AG08395 (cell line): ENCODE results near the gene MAB21L1.
A peak's percentile ranks its signal among the peaks of the same experiment; 100 is the strongest.

Experiments
- DNase-seq: peaks from one replicate; pipeline ENCODE4 v3.0.0; 2012; ENCODE audit warnings: mixed read lengths, low spot score

MAB21L1 gene

DNA sequence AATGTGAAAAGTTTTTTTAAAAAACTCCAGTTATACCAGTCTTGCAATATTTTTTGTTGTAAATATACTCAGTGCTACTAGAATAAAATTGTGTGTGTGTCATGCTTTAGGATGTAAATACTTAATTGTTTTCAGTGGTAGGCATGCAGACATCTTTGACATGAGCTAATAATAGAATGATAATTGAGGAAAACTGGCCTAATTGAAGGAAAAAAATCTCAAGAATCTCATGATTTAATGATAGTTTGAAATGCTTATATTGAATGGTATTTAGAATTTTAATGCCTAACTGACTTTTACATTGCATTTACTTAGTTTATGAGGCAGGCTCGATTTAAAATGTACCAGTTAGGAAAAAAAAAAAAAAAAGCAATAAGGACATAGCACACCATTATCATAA lies 3.2 kb upstream of the MAB21L1 start:
- no peak for DNase-seq

DNA sequence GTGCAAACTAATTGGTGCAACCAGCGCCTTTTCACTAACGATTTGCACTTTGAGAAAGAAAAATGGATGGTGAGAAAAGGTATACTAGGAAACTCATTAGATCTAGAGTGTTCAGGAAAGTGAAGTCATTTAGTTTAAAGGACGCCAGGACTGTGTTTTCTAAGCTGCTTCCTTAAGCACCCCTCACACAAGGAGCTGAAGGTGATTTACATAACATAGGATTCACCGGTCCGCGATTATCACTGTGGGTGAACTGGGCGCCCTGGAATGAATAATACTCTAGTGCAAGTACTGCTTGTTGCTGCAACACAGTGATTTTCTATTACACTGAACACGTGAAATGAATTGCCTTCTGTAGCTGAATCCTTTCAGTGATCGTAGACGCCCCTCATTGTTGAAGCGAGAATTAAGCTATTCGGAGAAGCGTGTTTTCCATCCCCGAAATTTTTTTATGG lies 2.6 kb upstream of the MAB21L1 start:
- no peak for DNase-seq

DNA sequence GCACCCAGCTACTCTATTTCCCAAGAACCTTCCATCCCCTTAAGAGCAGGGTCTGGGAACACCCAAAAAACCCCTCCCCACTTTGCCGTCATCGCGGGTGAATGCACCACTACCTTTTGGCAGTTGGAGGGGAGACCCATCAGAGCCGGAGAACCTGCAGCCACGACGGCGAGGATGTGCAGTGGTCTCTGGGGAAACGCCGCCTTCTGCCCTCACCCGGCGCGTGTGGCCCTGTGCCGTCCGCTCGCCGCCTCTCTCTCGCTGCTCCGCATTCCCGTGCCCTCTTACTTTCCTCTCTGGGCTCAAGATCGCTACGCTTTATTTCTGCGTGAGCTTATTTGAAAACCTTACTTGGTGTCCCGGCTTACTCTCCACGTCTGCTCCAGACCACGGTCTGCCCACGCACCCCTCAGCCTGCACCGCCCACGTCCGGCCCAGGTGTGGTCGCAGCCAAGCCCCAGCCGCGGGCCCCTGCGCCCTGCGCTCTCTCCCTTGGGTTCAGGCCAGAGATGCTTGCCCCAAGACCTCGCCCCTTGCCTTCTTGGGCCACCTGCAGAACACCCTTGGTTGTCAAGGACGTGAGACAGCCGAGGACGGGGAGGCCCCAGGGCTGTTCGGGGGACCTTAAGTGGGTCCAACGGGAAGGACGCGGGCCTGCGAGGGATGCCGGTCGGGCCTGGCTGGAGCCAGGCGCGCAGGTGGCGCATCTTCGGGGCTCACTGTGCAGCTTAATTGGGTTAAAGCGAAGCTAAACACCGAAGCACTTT lies 2.0 kb upstream of the MAB21L1 start:
- no peak for DNase-seq

DNA sequence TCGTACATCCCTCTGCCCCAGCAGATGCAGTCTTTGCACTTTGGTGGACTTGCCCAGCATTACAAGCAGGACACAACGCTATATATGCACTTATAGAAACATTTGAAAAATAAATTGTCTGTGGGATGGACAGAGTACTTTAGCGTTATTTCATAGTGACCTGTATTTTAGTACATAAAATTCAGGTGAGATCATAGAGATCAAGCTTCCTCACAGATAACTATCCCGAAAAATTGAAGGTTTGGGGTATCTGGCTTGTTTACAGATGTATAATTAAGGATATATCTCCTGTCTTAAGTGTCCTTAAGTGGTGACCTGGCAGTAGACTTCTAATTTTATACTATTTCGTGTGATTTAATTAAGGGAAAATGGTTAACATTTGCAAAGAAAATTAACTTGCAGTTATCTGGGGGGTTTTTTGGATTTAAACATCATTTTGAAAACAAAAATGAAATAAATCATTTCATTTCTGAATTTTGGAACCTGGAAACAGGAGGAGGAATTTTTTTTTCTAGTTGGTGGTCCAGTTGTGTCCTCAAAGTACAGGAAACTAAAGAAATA lies 977 bp upstream of the MAB21L1 start:
- DNase-seq, result no peak

DNA sequence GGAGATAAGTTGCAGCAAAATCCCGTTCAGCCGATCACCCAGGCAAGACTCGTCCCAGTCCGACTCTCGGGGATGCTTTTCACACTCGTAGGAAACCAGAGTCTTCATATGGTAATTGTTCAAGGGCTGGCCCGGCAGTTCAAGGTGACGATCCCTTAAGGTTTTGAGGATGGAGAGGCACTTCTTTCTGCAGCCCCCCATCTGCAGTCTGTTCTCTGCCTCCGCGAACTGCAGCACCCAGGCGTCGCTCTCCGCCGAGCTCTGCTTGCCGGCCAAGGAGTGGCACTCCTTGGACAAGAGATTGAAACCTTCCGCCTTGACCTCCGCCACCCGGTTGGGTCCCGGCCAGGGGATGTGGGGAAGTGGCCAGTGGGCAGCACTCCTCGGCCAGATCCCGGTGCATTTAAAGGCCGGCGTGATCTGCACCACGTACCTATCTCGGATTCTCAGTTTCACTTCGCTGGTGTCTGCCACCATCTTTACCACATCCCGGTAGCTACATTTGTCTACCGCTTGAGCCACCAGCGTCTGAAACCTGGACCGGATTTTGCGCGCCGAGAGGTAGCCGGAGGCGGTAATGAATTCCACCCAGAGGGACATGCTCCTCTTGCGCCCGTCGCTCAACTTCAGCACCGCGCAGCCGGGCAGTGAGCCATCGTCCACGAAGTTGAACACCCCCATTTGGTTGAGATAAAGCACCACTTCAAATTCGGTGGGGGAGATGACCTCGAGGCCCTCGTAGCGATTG lies 1.1 kb downstream of the MAB21L1 start:
- DNase-seq, result peak; percentile 55

DNA sequence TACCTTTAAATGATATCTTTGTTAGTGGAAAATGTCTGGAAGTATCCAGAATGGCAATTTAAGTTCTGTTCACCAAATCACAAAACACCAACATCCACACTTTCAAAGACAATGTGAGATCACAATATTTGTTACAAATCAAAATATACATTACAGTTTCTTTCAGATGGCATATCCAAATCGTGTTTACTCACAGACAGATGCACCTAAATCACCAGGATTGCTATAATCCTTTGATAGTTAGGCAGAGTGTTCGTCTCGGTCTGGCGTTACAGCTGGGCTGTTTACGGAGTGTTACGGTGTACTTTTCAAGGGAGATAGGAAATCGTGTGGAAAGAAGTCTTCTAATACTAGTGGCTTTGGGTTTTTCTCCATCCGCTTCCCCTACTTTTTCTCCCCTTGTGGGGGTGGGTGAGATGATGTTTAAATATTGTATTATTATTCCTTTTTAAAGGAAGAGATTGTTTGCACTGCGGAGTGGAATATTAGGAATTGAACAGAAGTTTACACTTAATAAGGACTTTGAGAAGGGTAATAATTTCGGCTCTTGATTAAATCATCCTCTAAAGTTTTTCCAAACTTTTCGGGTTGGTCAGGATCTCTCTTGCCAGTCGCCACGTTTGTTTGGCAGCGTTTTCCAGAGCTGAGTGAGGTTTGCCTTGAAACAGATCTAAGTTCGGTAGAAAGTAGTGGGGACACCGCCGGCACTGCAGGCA lies 1.8 kb downstream of the MAB21L1 start:
- DNase-seq, result peak; percentile 6

DNA sequence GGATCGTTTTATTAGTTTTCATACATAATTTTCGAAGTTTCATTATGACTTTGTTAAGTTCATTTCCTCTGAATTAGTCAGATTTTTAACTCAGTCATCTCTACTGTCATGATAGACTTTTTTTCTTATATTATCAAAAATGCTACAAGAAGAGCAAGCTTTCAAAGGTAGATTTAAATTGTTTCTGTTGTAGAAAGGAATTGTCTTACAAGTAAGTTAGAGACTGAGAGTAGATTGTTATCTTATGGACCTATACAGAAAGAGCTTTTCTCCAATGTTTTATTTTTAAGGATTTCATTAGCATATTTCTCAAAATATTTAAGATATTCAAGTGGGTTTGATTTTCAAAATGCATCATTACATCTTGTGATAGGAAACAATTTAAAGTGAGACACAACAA lies 2.7 kb downstream of the MAB21L1 start:
- DNase-seq, result no peak

DNA sequence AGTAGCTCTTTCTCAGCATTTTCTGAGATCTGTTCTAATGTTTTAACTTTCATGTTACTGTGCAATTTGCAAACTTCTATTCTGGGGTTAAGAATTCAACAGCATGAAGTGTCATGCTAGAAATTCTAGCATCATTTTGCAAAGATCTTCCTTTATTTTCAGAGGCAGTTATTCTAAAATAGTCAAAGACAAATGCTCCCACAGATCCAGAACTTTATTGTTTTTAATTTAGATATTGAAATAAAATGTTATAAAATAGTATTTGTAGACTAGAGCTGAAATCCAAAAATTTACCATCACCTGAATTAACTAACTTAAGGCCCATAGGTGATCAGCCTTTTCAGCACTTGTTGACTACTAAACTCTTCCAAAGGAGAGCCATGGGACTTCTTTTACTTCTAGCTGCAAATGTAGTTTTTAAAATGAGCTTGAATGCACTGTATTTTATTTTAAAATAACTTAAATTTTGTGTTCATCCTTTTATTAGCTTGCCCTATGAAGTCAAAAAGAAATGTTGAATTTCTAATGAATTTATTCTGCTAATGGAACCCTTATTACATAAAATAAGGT lies 3.2 kb downstream of the MAB21L1 start:
- DNase-seq, result no peak

DNA sequence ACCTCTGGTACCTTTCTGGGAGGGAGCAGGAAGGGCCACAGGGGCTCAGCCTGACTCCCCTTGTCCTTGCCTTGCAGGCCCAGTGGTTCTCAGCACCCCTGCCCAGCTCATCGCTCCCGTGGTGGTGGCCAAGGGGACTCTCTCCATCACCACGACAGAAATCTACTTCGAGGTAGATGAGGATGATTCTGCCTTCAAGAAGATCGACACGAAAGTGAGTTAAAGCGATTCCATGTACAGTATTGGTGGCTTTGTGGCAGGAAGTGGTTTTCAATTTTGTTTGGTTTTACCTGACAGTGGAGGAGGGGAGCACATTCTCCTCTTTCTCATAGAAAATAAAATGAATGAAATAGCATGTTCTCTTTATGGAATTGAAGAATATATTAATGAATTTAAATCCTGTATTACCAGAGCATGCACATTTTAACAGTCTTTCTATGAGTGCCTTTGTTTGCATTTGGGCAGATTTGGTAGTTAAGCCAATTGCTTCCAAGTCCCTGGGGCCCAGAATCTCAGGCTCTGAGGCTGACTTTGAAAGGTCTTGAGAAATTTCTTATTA lies 4.1 kb downstream of the MAB21L1 start:
- DNase-seq, result no peak

DNA sequence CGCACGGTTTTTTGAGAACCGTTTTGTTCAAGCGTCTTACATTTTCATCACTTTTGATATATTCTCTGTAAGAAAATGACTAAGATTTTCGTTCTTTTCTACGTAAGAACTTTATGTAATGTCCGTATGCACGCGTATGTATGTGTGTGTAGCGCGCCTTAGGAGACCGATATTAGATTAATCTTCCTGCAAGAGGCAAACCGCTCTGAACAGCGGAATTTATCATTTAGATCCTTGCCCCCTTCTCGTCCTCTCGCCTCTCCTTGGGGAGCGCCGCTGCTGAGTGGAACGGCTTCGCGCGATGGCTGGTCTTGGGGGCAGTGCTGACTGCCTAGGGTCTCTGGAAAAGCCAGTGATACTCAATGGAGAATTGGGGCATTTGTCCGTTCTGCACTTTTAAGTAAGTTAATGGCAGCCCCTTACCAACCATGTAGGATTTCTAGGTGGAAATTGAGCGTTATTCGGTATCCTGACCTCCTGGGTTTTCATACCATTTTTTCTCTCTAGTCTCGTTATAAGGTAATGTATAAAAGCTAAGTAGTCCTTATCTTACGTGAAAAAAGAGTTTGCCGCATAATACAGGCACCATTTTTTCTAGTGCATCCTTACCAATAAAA lies 4.7 kb downstream of the MAB21L1 start:
- no peak for DNase-seq

DNA sequence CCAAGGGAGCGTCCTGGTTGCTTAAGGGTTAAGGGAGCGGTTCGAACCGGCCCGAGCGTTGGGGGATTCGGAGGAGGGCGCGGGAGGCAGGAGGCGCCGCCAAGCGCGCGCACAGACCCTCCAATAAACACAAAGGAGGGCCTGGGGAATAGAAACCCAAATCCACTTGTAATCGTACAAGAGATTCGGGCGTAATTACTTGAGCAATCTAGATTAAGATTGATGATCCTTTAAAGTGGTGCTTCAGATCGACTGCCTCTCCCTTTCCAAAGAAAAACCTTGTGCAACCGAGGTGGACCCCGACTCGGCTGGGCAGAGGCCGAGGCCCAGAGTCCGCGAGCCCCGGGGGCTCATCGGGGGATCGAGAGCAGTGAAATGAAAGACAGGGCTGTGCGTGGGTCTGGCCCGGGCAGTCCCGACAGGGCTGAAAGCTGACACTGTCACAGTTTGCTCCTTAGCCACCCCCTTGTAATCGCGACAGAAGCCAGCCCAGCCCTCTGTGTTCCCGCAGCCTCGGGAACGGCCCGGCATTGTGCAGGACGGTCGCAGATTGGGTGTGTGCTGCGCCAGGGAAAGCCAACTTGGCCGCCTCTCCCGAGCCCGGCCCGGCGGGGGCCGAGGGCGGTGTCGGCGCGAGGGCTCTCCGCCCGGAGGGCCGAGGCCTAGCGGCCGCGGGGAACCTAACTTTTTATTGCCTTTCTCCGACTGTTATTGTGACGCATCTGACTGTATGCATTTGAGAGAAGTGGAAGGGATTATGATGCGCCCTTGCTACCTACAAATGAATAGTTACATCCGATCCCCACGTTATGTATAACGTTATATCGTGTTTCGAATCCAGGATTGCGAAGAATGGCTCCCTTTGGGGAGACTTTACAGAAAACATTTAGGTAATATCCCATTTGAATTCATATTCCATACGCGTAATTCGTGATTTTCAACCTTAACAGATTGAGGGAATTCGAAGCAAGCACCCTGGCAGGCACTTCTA lies 5.5 kb downstream of the MAB21L1 start:
- no peak for DNase-seq

DNA sequence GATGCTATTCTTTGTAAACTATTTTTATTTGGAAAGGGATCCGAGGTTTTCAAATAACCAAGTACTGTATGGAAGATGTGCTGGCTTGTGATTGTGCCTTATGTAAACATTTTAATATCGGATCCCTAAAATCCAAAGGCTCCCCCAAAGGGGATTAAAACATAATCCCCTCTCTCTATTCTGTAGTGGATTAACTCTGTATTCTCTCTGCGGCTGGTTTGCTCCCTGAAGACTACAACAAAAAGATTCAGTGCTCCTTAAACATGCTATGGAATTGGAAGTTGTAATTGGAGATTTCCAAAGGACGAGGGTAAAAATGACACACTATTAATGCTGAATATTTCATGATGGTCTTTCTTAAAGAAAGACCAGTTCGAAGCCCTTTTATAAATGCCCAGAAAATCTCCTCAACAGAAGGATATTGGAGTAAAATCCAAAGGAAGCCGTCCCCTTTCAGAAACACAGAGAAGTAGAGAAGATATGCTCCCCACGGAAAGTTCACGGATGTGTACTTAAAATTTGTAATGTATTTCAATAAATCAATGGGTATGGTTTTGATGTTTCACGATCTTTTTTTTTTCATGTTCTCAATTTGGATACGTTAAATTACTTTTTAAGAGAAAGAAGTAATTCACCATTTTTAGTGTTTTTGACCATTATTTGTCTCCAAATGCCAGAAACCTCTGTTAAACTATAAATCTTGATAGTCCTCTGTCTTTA lies 6.5 kb downstream of the MAB21L1 start:
- no peak for DNase-seq

DNA sequence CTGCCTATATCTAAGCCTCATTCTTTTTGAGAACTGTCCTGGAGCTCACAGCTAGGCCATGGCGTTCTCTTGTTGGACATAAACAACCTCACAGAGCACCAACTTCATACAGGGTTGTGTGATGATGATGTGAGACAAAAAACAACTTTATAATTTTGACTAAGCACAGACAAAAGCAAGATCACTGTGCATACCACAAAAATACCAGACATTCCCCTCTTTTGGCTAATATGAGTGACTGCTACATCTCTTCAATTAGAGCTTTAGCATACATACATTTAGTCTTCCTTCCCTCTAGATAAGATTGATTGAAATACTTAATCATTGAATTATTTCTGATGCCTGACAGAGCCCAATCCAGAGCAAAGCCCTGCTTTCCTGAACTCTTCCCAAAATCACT lies 8.3 kb downstream of the MAB21L1 start:
- DNase-seq, result peak; percentile 12

DNA sequence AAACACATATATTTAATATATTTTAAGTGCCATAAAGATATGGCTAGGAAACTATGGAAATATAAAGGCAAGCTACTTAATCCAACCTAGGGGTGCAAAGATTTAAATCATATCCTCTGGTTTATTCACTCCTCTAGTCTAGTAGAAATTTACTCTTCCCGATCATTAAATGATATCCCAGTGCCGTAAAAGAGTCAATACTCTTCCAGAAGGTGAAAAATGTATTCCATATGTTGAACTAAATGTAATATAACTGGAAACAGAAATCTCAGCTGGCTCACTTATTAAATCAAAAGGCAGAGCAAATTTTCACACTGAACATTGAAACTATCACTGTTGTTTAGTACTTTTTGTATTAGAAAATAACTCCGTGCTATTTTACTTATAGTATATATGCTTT lies 11.1 kb downstream of the MAB21L1 start:
- DNase-seq, result no peak

DNA sequence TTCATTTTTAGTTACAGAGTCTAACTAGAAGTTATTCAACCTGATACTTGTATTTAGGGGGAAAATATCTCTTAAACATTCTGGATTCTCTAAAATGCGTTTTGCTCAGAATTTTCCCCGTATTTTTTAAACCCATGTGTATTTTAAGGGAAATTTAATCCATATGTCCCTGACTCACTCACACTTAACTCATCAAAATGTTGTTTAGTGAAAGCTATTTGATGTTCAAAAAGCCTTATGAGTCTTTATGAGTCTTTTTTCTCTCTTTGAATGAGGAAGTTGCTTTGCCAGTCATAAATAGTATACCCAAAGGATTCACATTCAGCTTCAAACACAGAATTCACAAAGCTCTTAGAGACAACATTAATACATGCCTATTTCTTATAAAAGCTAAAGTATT lies 16.4 kb downstream of the MAB21L1 start:
- DNase-seq, result no peak

DNA sequence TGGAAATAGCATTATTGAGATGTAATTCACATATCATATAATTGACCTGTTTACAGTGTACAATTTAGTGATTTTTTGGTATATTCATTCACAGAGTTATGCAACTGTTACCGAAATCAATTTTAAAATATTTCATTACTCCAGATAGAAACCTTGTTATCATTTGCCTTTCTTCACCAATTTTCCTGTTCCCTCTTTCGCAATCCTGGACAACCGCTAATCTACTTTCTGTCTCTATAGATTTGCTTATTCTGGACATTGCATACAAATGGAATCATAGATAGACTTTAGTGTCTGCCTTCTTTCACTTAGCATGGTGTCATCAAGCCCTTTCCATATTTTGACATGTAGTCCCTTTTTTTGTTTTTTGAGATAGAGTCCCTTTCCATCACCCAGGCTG lies 19.2 kb downstream of the MAB21L1 start:
- DNase-seq, result no peak

DNA sequence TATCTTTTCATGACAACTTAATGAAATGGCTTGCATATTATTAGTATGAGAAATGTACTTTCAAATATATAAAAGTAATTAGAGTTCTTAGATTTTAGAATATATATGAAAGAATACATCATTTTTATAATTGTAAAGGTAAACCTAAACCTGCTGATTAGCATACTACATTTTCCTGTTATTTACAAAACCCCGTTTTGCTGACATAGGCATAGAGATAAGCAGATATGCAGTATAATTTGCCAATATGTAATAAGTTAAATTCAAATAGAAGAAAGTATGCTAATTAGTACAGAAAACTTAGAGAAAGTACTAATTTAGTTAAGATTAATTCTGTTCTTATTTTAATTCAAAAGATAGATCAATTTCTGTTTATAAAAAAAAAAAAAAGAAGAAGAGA lies 21.5 kb downstream of the MAB21L1 start:
- no peak for DNase-seq

DNA sequence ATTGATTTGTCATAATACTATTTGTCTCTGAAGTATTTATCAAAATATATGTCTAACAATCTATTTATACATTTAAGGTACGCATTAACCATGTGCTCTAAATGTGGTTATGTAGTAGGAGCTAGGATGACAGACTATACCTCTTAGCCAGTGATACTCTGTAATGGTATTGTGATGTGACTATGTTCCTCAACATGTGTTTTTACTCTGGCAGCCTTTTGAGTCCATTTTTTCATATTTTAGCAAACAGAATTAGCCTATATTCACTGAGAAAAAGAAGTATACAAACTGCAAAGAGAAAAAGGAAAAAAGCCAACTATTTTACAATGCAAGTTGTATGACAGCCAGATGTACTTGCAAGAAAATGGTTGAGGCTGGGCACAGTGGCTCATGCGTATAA lies 26.7 kb downstream of the MAB21L1 start:
- DNase-seq, result no peak

DNA sequence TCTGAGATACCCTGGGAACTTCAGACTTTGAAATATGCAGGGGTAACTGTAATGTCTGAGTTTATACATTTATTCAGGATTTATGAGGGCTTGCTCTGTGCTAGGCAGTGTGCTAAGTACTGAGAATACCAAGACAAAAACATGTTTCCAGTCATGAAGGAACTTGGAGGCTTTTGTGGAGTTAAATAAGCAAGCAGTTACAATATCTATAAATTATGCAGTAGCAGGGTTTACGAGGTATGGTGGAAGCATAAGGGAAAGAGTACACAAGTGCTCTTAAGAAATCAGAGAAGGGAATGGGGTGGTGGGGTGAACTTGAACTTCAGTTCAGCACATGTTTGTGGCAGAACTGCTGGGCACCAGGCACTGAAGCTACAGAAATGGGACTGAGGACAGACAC lies 28.0 kb downstream of the MAB21L1 start:
- DNase-seq, result no peak
